ENCODE data around the gene LPIN1. TPM values are rescaled to one million over a fixed set of nuclear protein-coding genes. Genes with fewer than 3 reads are reported as not detected.

The LPIN1 gene
- total RNA-seq, 1 experiment from 2014 or later = 4.4 TPM

- H2AFZ ChIP-seq (ENCODE audit: low read length) = no peak overlapping the region
Measured at GRCh38 chr2:11767779-11768178, 21.3 kb downstream of the LPIN1 start.

More at GRCh38 chr2:11767779-11768178, 21.3 kb downstream of the LPIN1 start:
- Mint-ChIP-seq H3K27ac (no peak overlapping the region; a peak in 1 of 7 replicates), H3K4me1 (no peaks in the 10 kb centered on the region; a peak in 1 of 4 replicates), H3K27me3 (ENCODE audit: low read depth) (no peaks in the 10 kb centered on the region; the same call in 1 of the 2 replicates), H3K36me3 (ENCODE audit: insufficient read depth in 1 of 3, low read depth in 3 of 3) (peaks cover 34 to 49% (median 47%) of the 10 kb centered on the region in 3 experiments), H3K4me3 (no peak overlapping the region), H3K9me3 (peaks cover 0 to 7% of the 10 kb centered on the region in 2 experiments; a peak in 1 of 5 replicates)
- no peak overlapping the region for H2BK120ac ChIP-seq (ENCODE audit: low read depth, low read length, poor library complexity, severe bottlenecking)
- no peak overlapping the region for H4K8ac ChIP-seq (replicated peaks; ENCODE audit: insufficient read length, low read depth, low read length)
- no peak overlapping the region for H3T11ph ChIP-seq (ENCODE audit: low read length)
- H3K4me1 ChIP-seq (ENCODE audit: insufficient read depth, low read length) = no peaks in the 10 kb centered on the region
- H3K27ac ChIP-seq (ENCODE audit: insufficient read length, low read depth, low read length) = no peak overlapping the region
- H3K27me3 ChIP-seq (ENCODE audit: insufficient read depth, low read length) = no peaks in the 10 kb centered on the region
- no peak overlapping the region for H4K5ac ChIP-seq (ENCODE audit: insufficient read length, low read depth, low read length)
- H3K4ac ChIP-seq (ENCODE audit: low read depth, low read length) = no peak overlapping the region
- DNase-seq = no peak
- no peak overlapping the region for H2BK5ac ChIP-seq (ENCODE audit: insufficient read length, low read length)
- H4K91ac ChIP-seq (ENCODE audit: insufficient read length, low read depth, low read length) = no peak overlapping the region
- H2BK15ac ChIP-seq (ENCODE audit: low read depth, low read length) = no peak overlapping the region
- no peaks in the 10 kb centered on the region for H4K20me1 ChIP-seq (ENCODE audit: control insufficient read depth, insufficient read depth, insufficient read length)
- no peak overlapping the region for H3K4me2 ChIP-seq (ENCODE audit: insufficient read depth, insufficient read length, low read length)
- no peaks in the 10 kb centered on the region for H3K23me2 ChIP-seq (ENCODE audit: insufficient read length, low read depth, low read length, poor library complexity, severe bottlenecking)
- no peak overlapping the region for H2BK20ac ChIP-seq (ENCODE audit: low read depth, low read length, poor library complexity, severe bottlenecking)
- H3K23ac ChIP-seq (ENCODE audit: insufficient read length, low read depth, low read length) = no peak overlapping the region
- no peak for TF ChIP-seq CTCF (conservative IDR thresholded peaks at IDR 0.05)
- H3K9me3 ChIP-seq (ENCODE audit: control insufficient read depth, low read depth, low read length) = no peaks in the 10 kb centered on the region
- H3K56ac ChIP-seq (ENCODE audit: insufficient read length, low read depth, low read length) = no peak overlapping the region
- H3K18ac ChIP-seq (ENCODE audit: insufficient read length, low read depth, low read length) = no peak overlapping the region
- no peak overlapping the region for H3K9ac ChIP-seq (ENCODE audit: extremely low read depth, insufficient read length, low read length)
- H2AK5ac ChIP-seq (ENCODE audit: insufficient read length, low read length) = no peak overlapping the region
- no CpG with 5 or more reads among the region's 7 CpGs for WGBS (ENCODE audit: extremely low coverage, insufficient read length, low lambda C conversion rate)
- H3K79me1 ChIP-seq (ENCODE audit: insufficient read depth, low read depth, low read length, poor library complexity, severe bottlenecking) = no peaks in the 10 kb centered on the region
- no peak overlapping the region for H2BK12ac ChIP-seq (ENCODE audit: insufficient read length, low read depth, low read length)
- no peaks in the 10 kb centered on the region for H3K79me2 ChIP-seq (ENCODE audit: insufficient read depth, low read length)
- no peak overlapping the region for H3K14ac ChIP-seq (ENCODE audit: insufficient read depth, low read length)

Measured in H9 (cell line).